ENCODE measurements around the gene KSR1.
"Not testable (repeated sequence)": the region's sequence is repeated elsewhere in the genome, so short reads cannot be mapped to it uniquely, and the experiment has no call there.

Gene KSR1

GRCh38 chr17:27646232-27646631 lies 190.0 kb downstream of the KSR1 start:
- no peak for DNase-seq

- DNase-seq, result no peak
Measured at GRCh38 chr17:27647765-27648164, 191.5 kb downstream of the KSR1 start.

GRCh38 chr17:27649111-27649571 lies 192.9 kb downstream of the KSR1 start:
- not testable (repeated sequence) for DNase-seq

- DNase-seq, result no peak
Measured at GRCh38 chr17:27649929-27650328, 193.7 kb downstream of the KSR1 start.

- no peak for DNase-seq
Measured at GRCh38 chr17:27650836-27651235, 194.6 kb downstream of the KSR1 start.

- DNase-seq, result peak; percentile 50
Measured at GRCh38 chr17:27651411-27652345, 195.4 kb downstream of the KSR1 start.

- not testable (repeated sequence) for DNase-seq
Measured at GRCh38 chr17:27653449-27653971, 197.3 kb downstream of the KSR1 start.

- DNase-seq, result no peak
Measured at GRCh38 chr17:27654136-27654535, 197.9 kb downstream of the KSR1 start.

- DNase-seq, result peak; percentile 82
Measured at GRCh38 chr17:27654654-27655524, 198.6 kb downstream of the KSR1 start.

- DNase-seq, result not testable (repeated sequence)
Measured at GRCh38 chr17:27655525-27656111, 199.4 kb downstream of the KSR1 start.

- not testable (repeated sequence) for DNase-seq
Measured at GRCh38 chr17:27656620-27657019, 200.4 kb downstream of the KSR1 start.

- DNase-seq, result no peak
Measured at GRCh38 chr17:27657620-27658019, 201.4 kb downstream of the KSR1 start.

GRCh38 chr17:27659683-27660082 lies 203.4 kb downstream of the KSR1 start:
- no peak for DNase-seq

GRCh38 chr17:27660436-27660835 lies 204.2 kb downstream of the KSR1 start:
- no peak for DNase-seq

- DNase-seq, result no peak
Measured at GRCh38 chr17:27663936-27664605, 207.8 kb downstream of the KSR1 start.

- DNase-seq, result no peak
Measured at GRCh38 chr17:27664606-27664965, 208.3 kb downstream of the KSR1 start.

- DNase-seq, result no peak
Measured at GRCh38 chr17:27665549-27665948, 209.3 kb downstream of the KSR1 start.

GRCh38 chr17:27666270-27666669 lies 210.0 kb downstream of the KSR1 start:
- DNase-seq, result not testable (repeated sequence)

GRCh38 chr17:27666831-27667560 lies 210.7 kb downstream of the KSR1 start:
- DNase-seq, result no peak

- DNase-seq, result no peak
Measured at GRCh38 chr17:27667656-27668487, 211.6 kb downstream of the KSR1 start.

- DNase-seq, result no peak
Measured at GRCh38 chr17:27668488-27668823, 212.2 kb downstream of the KSR1 start.

Data from retina (tissue), 1 donor.